HL-60/S4 (cell line): ENCODE results near the gene FAAP100.
"Not testable (repeated sequence)": the region's sequence is repeated elsewhere in the genome, so short reads cannot be mapped to it uniquely, and the experiment has no call there.

Experiments
- in situ Hi-C: fragments of 300-500 bp; cut with MboI; formaldehyde crosslinking; loops from 2 replicates; pipeline ENCODE4 v1.14.3; 2022; ENCODE audit warnings: low sequenced_read_pairs

FAAP100 gene

DNA sequence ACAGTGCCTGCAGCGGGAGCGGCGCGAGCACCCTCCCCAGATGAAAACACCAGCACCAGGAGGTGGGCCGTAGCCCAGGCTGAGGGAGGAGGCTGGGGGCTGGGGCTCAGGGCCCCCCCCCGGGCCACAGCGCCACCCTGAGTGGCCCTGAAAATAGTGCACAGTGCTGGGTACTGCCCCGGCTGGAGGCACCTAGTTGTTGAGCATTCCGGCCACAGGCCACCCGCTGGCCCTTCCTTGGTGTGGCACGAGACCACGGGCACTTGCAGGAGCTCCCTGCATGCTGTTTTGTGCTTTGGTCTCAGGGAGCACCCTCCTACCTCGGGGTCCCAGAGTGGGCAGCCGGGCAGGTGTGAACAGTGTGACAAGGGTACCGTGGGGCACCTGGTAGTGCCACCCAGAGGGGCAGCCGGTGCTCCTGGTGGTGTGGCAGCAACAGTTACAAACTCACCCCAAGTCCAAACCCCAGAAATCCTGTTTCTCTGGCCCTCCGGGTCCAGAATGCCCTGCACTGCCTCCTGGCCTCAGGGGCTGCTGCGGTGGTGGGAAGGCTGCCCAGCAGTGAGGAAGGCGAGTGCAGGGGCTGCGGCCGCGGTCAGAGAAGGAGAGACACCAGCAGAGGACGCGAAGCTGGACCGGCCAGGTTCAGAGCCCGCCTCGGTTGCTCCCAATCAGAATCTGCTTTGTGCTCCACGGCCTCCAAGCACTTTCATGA, 12.0 kb downstream of the FAAP100 start:
- in situ Hi-C loops: no loop called here

DNA sequence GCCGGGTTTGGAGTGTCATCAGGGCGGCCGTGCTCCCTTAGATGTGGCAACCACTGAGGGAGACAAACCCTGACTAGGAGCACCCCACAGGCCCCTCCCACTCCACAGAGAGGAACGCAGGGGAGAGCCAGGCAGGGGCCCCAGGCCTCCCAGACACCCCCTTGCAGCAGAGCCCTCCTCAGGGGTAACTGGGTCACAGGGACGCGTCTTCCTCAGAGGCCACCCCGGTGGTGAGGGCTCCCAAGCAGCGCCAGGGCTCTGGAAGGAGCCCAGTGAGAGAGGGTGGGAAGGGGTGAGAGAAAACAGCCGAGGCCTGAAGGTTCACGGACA, 12.6 kb downstream of the FAAP100 start:
- in situ Hi-C loops: no loop called here

DNA sequence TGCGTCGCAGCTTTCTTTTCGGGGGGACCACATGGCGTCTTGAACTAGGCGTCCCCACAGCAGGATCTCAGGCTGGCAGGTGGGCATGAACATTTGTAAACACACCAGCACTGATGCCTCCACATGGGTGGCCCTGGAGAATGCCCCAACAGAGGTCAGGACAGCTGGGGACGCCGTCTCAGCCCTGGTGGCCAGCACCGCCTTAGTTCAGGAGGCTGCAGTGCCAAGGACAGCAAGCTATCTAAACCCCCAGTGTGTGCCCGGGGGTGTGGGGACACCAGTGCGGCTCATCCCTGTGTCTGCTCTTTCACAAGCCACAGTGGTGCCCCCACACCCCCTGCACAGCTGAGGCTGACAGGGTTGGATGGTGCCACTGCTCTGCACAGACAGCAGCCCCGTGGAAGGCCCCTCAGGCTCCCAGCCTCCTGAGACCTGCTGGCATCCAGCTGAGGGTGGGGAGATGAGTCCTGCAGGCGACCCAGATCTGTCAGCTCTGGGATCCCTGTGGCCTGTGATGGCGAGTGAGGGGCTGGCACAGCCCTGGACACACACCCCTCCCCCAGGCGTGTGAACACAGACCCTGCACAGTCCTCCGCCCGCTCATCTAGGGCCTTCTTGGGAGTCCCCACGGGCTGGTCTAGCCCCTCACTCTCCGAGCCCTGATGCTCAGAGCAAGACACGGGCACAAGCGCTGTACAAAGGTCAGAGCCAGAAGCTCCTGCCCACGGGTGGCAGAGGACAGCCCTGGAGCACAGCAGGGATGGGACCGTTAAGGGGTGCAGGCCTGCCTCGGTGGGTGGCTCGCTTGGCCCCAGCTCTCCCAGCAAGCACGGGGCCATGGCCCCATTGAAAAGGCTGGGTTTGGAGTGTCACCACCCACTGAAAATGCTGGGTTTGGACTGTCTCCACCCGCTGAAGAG, 13.2 kb downstream of the FAAP100 start:
- in situ Hi-C loops: no loop called here

DNA sequence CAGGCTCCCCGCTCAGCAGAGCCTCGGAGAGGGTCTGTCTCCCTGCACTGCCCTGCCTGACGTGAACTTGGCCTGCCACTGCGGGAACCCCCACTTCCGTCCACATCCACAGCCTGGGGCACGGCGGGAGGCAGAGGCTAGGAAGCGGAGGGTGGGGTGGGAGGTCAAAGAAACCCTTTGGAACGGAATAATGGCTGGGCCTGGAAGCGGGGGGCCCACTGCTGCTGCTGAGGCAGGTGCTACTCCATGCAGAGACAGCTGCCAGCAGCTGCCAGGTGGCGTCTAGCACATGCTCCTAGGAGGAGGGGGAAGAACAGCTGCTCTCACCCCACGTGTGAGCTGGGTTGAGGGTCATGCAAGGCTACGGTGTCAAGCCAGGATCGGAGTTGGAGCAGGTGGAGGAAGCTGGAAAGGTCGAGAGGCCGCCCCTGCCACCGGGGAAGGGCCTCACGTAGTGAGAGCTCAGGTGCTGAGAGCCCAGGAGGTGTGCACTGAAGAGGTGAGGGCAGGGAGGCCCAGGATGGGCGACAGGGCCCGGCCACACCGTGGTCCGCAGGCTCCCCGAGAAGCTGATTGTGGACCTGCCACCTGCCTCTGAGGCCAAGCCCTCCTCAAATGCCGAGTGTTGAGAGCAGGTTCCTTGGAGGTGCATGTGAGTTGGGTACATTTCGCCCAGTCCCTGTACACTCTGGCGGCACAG, 14.1 kb downstream of the FAAP100 start:
- in situ Hi-C loops: no loop called here

- in situ Hi-C loops: no loop called here
These were observed 14.8 kb downstream of the FAAP100 start for GRCh38 chr17:81537343-81537855.

GRCh38 chr17:81536299-81537290, 15.6 kb downstream of the FAAP100 start:
- in situ Hi-C loops: no loop called here

DNA sequence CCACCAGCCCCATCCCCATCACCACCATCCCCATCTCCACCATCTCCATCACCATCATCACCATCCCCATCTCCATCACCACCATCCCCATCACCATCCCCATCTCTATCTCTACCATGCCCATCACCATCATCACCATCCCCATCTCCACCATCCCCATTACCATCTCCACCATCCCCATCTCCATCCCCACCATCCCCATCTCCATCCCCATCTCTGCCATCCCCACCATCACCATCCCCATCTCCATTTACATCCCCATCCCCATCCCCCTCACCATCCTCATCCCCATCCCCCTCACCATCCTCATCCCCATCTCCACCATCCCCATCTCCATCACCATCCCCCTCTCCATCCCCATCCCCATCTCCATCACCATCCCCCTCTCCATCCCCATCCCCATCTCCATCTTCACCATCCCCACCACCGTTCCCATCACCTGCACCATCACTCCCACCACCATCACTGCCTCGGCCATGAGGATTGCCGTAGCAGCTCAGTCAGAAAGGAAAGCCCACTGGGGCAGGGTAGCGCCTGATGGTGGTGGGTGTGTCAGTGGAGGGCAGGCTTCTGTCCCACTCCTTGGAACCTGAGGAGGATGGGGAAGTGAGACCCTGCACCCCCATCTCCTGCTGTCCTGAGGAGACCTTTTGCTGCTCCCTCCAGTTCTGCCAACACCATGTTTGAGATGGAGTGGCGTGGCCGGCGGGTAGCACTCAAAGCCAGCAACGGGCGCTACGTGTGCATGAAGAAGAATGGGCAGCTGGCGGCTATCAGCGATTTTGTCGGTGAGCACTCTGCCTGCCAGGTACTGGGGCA, 16.5 kb downstream of the FAAP100 start:
- in situ Hi-C loops: no loop called here

GRCh38 chr17:81535007-81535328, 17.2 kb downstream of the FAAP100 start:
- in situ Hi-C loops: no loop called here

GRCh38 chr17:81534157-81535006, 17.8 kb downstream of the FAAP100 start:
- in situ Hi-C loops: no loop called here

GRCh38 chr17:81533339-81534141, 18.6 kb downstream of the FAAP100 start:
- in situ Hi-C loops: no loop called here

- in situ Hi-C loops: no loop called here
These were observed 19.5 kb downstream of the FAAP100 start for GRCh38 chr17:81532490-81533287.

DNA sequence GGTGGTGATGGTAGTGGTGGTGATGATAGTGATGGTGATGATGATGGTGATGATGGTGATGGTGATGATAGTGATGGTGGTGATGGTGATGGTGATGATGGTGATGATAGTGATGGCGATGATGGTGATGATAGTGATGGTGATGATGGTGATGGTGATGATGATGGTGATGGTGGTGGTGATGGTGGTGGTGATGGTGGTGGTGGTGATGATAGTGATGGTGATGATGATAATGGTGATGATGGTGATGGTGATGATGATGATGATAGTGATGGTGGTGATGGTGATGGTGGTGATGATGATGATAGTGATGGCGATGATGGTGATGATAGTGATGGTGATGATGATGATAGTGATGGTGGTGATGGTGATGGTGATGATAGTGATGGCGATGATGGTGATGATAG, 20.2 kb downstream of the FAAP100 start:
- in situ Hi-C loops: not testable (repeated sequence)

GRCh38 chr17:81531013-81531412, 21.1 kb downstream of the FAAP100 start:
- in situ Hi-C loops: not testable (repeated sequence)

DNA sequence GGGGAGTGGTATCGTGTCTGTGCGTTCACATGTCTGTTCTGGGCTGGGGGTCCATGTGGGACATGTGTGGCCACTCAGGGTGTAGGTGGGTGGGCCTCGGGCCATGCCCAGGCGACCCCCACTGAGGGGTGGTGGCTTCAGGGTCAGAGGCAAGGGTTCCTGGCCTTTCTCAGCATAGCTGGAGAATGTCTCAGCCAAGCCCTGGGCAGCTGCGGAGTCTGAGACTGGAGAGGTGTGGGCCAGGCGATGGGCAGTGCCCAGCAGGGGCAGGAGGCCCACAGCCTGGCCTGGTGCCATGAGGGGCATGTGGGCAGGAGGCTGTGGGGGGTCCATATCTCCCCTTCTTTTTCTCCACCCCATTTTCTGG, 22.7 kb downstream of the FAAP100 start:
- in situ Hi-C loops: no loop called here

GRCh38 chr17:81528651-81529436, 23.3 kb downstream of the FAAP100 start:
- in situ Hi-C loops: no loop called here

- in situ Hi-C loops: no loop called here
These were observed 23.8 kb downstream of the FAAP100 start for GRCh38 chr17:81528384-81528650.
